ENCODE data around the gene SLC6A1. TPM values are rescaled to one million over a fixed set of nuclear protein-coding genes. Genes with fewer than 3 reads are reported as not detected.

Gene SLC6A1
- polyA plus RNA-seq, 2 of the 4 experiments (the other 2 are of a cell fraction), result not detected

- POLR2A ChIA-PET, result no interaction called here
These were observed 96.3 kb downstream of the SLC6A1 start for GRCh38 chr3:11088831-11089230.

More at GRCh38 chr3:11088831-11089230, 96.3 kb downstream of the SLC6A1 start:
- TF ChIP-seq EHF (CRISPR knock-in tag; IDR thresholded peaks at IDR 0.05) (no peak), SMC3 (IDR thresholded peaks at IDR 0.05) (no peak), CHD4 (IDR thresholded peaks at IDR 0.05; ENCODE audit: borderline replicate concordance) (no peak), HDAC2 (IDR thresholded peaks at IDR 0.05) (no peak), BCL3 (IDR thresholded peaks at IDR 0.05) (no peak), E2F6 (IDR thresholded peaks at IDR 0.05; ENCODE audit: borderline replicate concordance, low read depth) (no peak), PBX3 (IDR thresholded peaks at IDR 0.05) (no peak), HOXA7 (CRISPR knock-in tag; IDR thresholded peaks at IDR 0.05) (no peak), TFCP2L1 (CRISPR knock-in tag; IDR thresholded peaks at IDR 0.05) (no peak), ATOH8 (CRISPR knock-in tag; IDR thresholded peaks at IDR 0.05; ENCODE audit: low read depth) (no peak), GATA3 (IDR thresholded peaks at IDR 0.05; ENCODE audit: borderline replicate concordance) (no peak), ESRRA (IDR thresholded peaks at IDR 0.05; ENCODE audit: borderline replicate concordance, low read length) (no peak), FOXS1 (CRISPR knock-in tag; IDR thresholded peaks at IDR 0.05) (no peak), NR3C1 (IDR thresholded peaks at IDR 0.05) (no peak), CBX8 (IDR thresholded peaks at IDR 0.05) (no peak), CTCF (IDR thresholded peaks at IDR 0.05) (no peak), TP53 (CRISPR knock-in tag; IDR thresholded peaks at IDR 0.05) (no peak)
- TF ChIP-seq, protein P1, sequence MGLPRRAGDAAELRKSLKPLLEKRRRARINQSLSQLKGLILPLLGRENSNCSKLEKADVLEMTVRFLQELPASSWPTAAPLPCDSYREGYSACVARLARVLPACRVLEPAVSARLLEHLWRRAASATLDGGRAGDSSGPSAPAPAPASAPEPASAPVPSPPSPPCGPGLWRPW (IDR thresholded peaks at IDR 0.05), result no peak
- DNase-seq (ENCODE audit: low read depth in 1 of 2, low spot score in 1 of 2), result no peak
- H3K27ac ChIP-seq, result no peak overlapping the region
- H3K4me3 ChIP-seq, result no peak overlapping the region
- peaks cover 15% of the 10 kb centered on the region; the same call in 2 of the 3 replicates for H3K4me1 ChIP-seq
- no peaks in the 10 kb centered on the region for H3K9me3 ChIP-seq
- no peak for ATAC-seq
- CTCF ChIA-PET, result interaction anchor here (0.9 to 2.0 kb wide), 3 partner anchors 9 to 67 kb away, joined by 3 to 4 read pairs (median 4); no protein-coding TSS in a partner anchor
- no peak for FAIRE-seq
- 69% methylated on average over 4 of the region's 4 CpGs for WGBS (ENCODE audit: missing lambda C conversion rate)
- H3K4me2 ChIP-seq, result no peak overlapping the region

Other genes starting within 250 kb of the SLC6A1 start
- gene SLC6A11, start 176.5 kb upstream of the SLC6A1 start, polyA plus RNA-seq (2011; rRNA removed), result 0.03 and 0.04 TPM in 2 replicates
- gene SLC6A11, start 176.5 kb upstream of the SLC6A1 start, polyA plus RNA-seq (2017; fragmentation: RNase III; extraction: RNeasy Plus Mini Kit Qiagen cat#74134 plus additional on column Dnase treatment), result 0.03 to 0.09 TPM (median 0.04 TPM) in 3 replicates
- gene HRH1, start 161.7 kb downstream of the SLC6A1 start, polyA plus RNA-seq (2011; rRNA removed), result 4.2 and 4.7 TPM in 2 replicates
- 3.7 to 4.2 TPM (median 3.7 TPM) in 3 replicates for gene HRH1, start 161.7 kb downstream of the SLC6A1 start, polyA plus RNA-seq (2017; fragmentation: RNase III; extraction: RNeasy Plus Mini Kit Qiagen cat#74134 plus additional on column Dnase treatment)

Data from A549 (cell line).